Memory B cell (primary cell): ENCODE data around the gene NECAB3.
A peak's percentile ranks its signal among the peaks of the same experiment; 100 is the strongest.

Source experiments
- ATAC-seq: fragments of 150-1000 bp; cut with Tn5 transposase; 2 replicates; pipeline ENCODE4 v1.10.0; 2021; ENCODE audit warnings: low read depth, mild to moderate bottlenecking, moderate library complexity
- DNase-seq, 2 donors: peaks; one replicate each; pipeline ENCODE4 v3.0.0; 2022; ENCODE audit warnings: low spot score in 2 of 2
- H3K27ac Mint-ChIP-seq: one replicate; pipeline ENCODE4 v1.8.0; 2022; ENCODE audit warnings: mild to moderate bottlenecking, moderate library complexity, mixed read lengths
- H3K27me3 Mint-ChIP-seq: one replicate; pipeline ENCODE4 v1.8.0; 2022; ENCODE audit warnings: mixed read lengths
- H3K36me3 Mint-ChIP-seq: one replicate; pipeline ENCODE4 v1.8.0; 2022; ENCODE audit warnings: mild to moderate bottlenecking, mixed read lengths
- H3K4me1 Mint-ChIP-seq: one replicate; pipeline ENCODE4 v1.8.0; 2022; ENCODE audit warnings: mixed read lengths
- H3K4me3 Mint-ChIP-seq: one replicate; pipeline ENCODE4 v1.8.0; 2022; ENCODE audit warnings: mild to moderate bottlenecking, moderate library complexity, mixed read lengths
- H3K9me3 Mint-ChIP-seq: one replicate; pipeline ENCODE4 v1.8.0; 2022; ENCODE audit warnings: mixed read lengths

The NECAB3 gene

GRCh38 chr20:33626190-33626589, 48.0 kb downstream of the NECAB3 start:
- H3K4me3 Mint-ChIP-seq = no peak overlapping the region
- peaks cover 7% of the 10 kb centered on the region for H3K4me1 Mint-ChIP-seq
- H3K27ac Mint-ChIP-seq = no peak overlapping the region
- DNase-seq (no peak), ATAC-seq (no peak)
- no peaks in the 10 kb centered on the region for H3K27me3 Mint-ChIP-seq
- H3K36me3 Mint-ChIP-seq = peaks cover 44% of the 10 kb centered on the region
- H3K9me3 Mint-ChIP-seq = no peaks in the 10 kb centered on the region

DNA sequence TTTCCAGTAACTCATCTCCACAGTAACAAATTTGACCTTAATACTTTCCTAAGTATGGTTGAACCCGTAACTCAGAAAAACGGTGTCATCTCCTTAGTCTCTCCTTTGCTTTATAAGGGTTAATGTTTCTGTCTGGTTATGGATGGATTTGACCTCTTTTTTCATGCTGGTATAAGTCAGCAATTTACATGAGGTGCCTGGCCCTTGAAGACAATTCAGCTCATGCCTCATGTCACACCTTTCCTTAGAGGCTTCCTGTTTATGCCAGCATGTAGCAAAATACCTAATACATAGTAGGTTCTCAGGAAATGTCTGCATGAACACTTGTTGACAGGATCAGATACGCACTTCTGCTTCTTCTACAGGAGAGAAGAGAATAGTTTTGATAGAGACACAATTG, 49.8 kb downstream of the NECAB3 start:
- Mint-ChIP-seq H3K36me3 (peaks cover 32% of the 10 kb centered on the region), H3K27ac (peak overlapping the region; percentile 67), H3K27me3 (no peaks in the 10 kb centered on the region), H3K4me3 (no peak overlapping the region), H3K9me3 (no peaks in the 10 kb centered on the region), H3K4me1 (peaks cover 9% of the 10 kb centered on the region)
- ATAC-seq (peak; percentile 42), DNase-seq (no peak)

DNA sequence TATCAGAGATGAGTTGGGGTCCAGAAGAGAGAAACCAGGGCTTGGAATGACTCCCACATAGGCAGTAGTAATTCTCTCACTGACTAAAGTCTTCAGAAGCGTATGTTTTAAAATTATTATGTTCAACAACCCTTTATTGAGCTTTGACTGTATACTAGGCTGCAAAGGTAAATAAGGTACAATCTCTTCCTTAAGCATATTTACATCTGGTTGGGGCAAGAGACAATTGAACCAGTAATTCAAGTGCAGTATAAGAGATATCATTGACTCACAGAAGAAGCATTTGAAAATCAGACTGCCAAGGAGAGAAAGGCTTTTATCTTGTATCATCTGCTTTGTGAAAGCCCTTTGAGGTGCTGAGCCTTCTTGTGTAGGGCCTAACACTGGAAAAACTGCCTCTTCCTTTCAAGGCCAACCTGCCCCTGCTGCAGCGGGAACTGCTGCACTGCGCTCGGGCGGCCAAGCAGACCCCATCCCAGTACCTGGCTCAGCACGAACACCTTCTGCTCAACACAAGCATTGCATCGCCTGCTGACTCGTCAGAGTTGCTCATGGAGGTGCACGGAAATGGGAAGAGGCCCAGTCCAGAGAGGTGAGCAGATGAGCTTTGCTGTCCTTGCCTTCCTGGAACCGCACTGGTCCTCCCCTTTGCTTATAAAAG, 51.4 kb downstream of the NECAB3 start:
- Mint-ChIP-seq H3K27ac (no peak overlapping the region), H3K9me3 (no peaks in the 10 kb centered on the region), H3K4me3 (no peak overlapping the region), H3K27me3 (no peaks in the 10 kb centered on the region), H3K36me3 (peaks cover 25% of the 10 kb centered on the region), H3K4me1 (peaks cover 9% of the 10 kb centered on the region)
- ATAC-seq = no peak
- DNase-seq = no peak

- DNase-seq (no peak), ATAC-seq (no peak)
- Mint-ChIP-seq H3K4me1 (peaks cover 9% of the 10 kb centered on the region), H3K4me3 (no peak overlapping the region), H3K27me3 (no peaks in the 10 kb centered on the region), H3K27ac (peak overlapping the region; percentile 55), H3K36me3 (peaks cover 26% of the 10 kb centered on the region), H3K9me3 (no peaks in the 10 kb centered on the region)
Observed at GRCh38 chr20:33621717-33622400, 52.4 kb downstream of the NECAB3 start.

DNA sequence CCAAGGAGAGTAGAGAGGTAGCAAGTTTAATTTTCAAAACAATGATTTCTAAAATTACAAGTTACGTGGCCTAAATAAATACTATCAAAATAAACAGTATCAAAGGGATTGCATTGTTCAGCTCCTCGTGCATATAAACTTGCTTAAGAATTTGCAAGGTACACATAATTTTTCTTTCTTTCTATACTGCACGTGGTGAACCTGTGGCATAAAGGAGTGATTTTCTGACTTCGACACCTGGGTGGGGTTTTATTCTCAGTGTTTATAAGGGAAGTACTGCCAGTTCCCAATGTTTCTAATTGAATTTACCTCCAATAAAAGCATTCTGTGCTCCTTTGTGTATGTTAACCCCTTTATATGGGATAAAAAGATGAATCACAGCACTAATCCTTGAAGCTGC, 62.2 kb downstream of the NECAB3 start:
- ATAC-seq (no peak), DNase-seq (no peak)
- Mint-ChIP-seq H3K9me3 (no peaks in the 10 kb centered on the region), H3K4me3 (no peak overlapping the region), H3K4me1 (peaks cover 8% of the 10 kb centered on the region), H3K27ac (no peak overlapping the region), H3K27me3 (no peaks in the 10 kb centered on the region), H3K36me3 (peaks cover 17% of the 10 kb centered on the region)

- Mint-ChIP-seq H3K4me1 (peaks cover 17% of the 10 kb centered on the region), H3K36me3 (peaks cover 17% of the 10 kb centered on the region), H3K27ac (peak overlapping the region; percentile 21), H3K4me3 (no peak overlapping the region), H3K9me3 (no peaks in the 10 kb centered on the region), H3K27me3 (no peaks in the 10 kb centered on the region)
- DNase-seq (no peak), ATAC-seq (no peak)
Observed at GRCh38 chr20:33611106-33611505, 63.1 kb downstream of the NECAB3 start.

GRCh38 chr20:33609504-33609903, 64.7 kb downstream of the NECAB3 start:
- Mint-ChIP-seq H3K4me3 (peak overlapping the region; percentile 8), H3K27me3 (no peaks in the 10 kb centered on the region), H3K9me3 (no peaks in the 10 kb centered on the region), H3K36me3 (peaks cover 13% of the 10 kb centered on the region), H3K4me1 (peaks cover 20% of the 10 kb centered on the region), H3K27ac (peak overlapping the region; percentile 62)
- ATAC-seq (peak; percentile 47), DNase-seq (no peak)
